ENCODE data around the gene KCNB1.

KCNB1 gene

GRCh38 chr20:49393803-49394202 is 88.7 kb downstream of the KCNB1 start:
- TF ChIP-seq REST (IDR thresholded peaks at IDR 0.05; ENCODE audit: insufficient replicate concordance, low read depth) (no peak), CTCF (IDR thresholded peaks at IDR 0.05; ENCODE audit: insufficient read depth, low read length) (no peak), GABPA (IDR thresholded peaks at IDR 0.05; ENCODE audit: low read depth) (no peak), POLR2AphosphoS5 (IDR thresholded peaks at IDR 0.05; ENCODE audit: low read depth) (no peak), SPI1 (IDR thresholded peaks at IDR 0.05; ENCODE audit: borderline replicate concordance, low read depth) (no peak)
- no peak overlapping the region for H3K4me3 ChIP-seq (replicated peaks; ENCODE audit: insufficient read depth, low read length)
- DNase-seq (ENCODE audit: low read depth in 1 of 2, low spot score in 1 of 2): no peak
- no peak overlapping the region for H3K27ac ChIP-seq (replicated peaks)
- no peaks in the 10 kb centered on the region for H3K27me3 ChIP-seq (ENCODE audit: insufficient read depth, poor library complexity, severe bottlenecking)

- H3K4me3 ChIP-seq (replicated peaks; ENCODE audit: insufficient read depth, low read length): no peak overlapping the region
- peaks cover 3% of the 10 kb centered on the region for H3K27me3 ChIP-seq (ENCODE audit: insufficient read depth, poor library complexity, severe bottlenecking)
- DNase-seq (ENCODE audit: low read depth in 1 of 2, low spot score in 1 of 2): no peak
- TF ChIP-seq REST (IDR thresholded peaks at IDR 0.05; ENCODE audit: insufficient replicate concordance, low read depth) (no peak), POLR2AphosphoS5 (IDR thresholded peaks at IDR 0.05; ENCODE audit: low read depth) (no peak), SPI1 (IDR thresholded peaks at IDR 0.05; ENCODE audit: borderline replicate concordance, low read depth) (no peak), GABPA (IDR thresholded peaks at IDR 0.05; ENCODE audit: low read depth) (no peak), CTCF (IDR thresholded peaks at IDR 0.05; ENCODE audit: insufficient read depth, low read length) (no peak)
- no peak overlapping the region for H3K27ac ChIP-seq (replicated peaks)
Measured at GRCh38 chr20:49392745-49393144, 89.7 kb downstream of the KCNB1 start.

GRCh38 chr20:49391404-49392245 is 90.8 kb downstream of the KCNB1 start:
- no peak for TF ChIP-seq SPI1 (IDR thresholded peaks at IDR 0.05; ENCODE audit: borderline replicate concordance, low read depth)
- no peak for TF ChIP-seq CTCF (IDR thresholded peaks at IDR 0.05; ENCODE audit: insufficient read depth, low read length)
- TF ChIP-seq POLR2AphosphoS5 (IDR thresholded peaks at IDR 0.05; ENCODE audit: low read depth): no peak
- no peak for TF ChIP-seq GABPA (IDR thresholded peaks at IDR 0.05; ENCODE audit: low read depth)
- TF ChIP-seq REST (IDR thresholded peaks at IDR 0.05; ENCODE audit: insufficient replicate concordance, low read depth): no peak
- Histone ChIP-seq H3K4me3 (replicated peaks; ENCODE audit: insufficient read depth, low read length) (no peak overlapping the region), H3K27me3 (ENCODE audit: insufficient read depth, poor library complexity, severe bottlenecking) (peaks cover 8% of the 10 kb centered on the region), H3K27ac (replicated peaks) (no peak overlapping the region)
- no peak for DNase-seq (ENCODE audit: low read depth in 1 of 2, low spot score in 1 of 2)

Measured in HL-60 (cell line).